Mesenchymal stem cell (in vitro differentiated cells and primary cell): Measurements from ENCODE around the gene INTS2.
A peak's percentile ranks its signal among the peaks of the same experiment; 100 is the strongest.

Experiments used
- DNase-seq: peaks from one replicate; pipeline ENCODE4 v3.0.0-alpha.2; 2013
- H2AFZ ChIP-seq: one replicate; pipeline ENCODE4 v1.6.1; 2013; ENCODE audit warnings: low read depth, mild to moderate bottlenecking, control low read depth, inconsistent platforms, low read length, moderate library complexity
- H2AK5ac ChIP-seq: 2 replicates; pipeline ENCODE4 v1.6.1; 2013; ENCODE audit warnings: low read length, moderate library complexity, mild to moderate bottlenecking, inconsistent platforms; ENCODE audit not compliant: severe bottlenecking
- H2BK120ac ChIP-seq: one replicate; pipeline ENCODE4 v1.6.1; 2013; ENCODE audit warnings: low read depth, mild to moderate bottlenecking, inconsistent platforms, low read length, moderate library complexity
- H2BK12ac ChIP-seq, 2 experiments: one replicate each; pipeline ENCODE4 v1.6.1; 2013; ENCODE audit warnings: inconsistent platforms in 2 of 2, low read length in 2 of 2, mild to moderate bottlenecking in 2 of 2, moderate library complexity in 2 of 2, control low read depth in 1 of 2
- H2BK15ac ChIP-seq: one replicate; pipeline ENCODE4 v1.6.1; 2013; ENCODE audit warnings: mild to moderate bottlenecking, low read depth, inconsistent platforms; ENCODE audit not compliant: poor library complexity, severe bottlenecking
- H2BK5ac ChIP-seq: 2 replicates; pipeline ENCODE4 v1.6.1; 2013; ENCODE audit warnings: low read depth, mild to moderate bottlenecking, low read length, control low read depth, inconsistent platforms; ENCODE audit not compliant: poor library complexity, severe bottlenecking
- H3K14ac ChIP-seq, 2 experiments: one replicate each; pipeline ENCODE4 v1.6.1; 2013; ENCODE audit warnings: inconsistent platforms in 2 of 2, low read length in 2 of 2, control low read depth in 1 of 2, mild to moderate bottlenecking in 1 of 2, moderate library complexity in 1 of 2
- H3K18ac ChIP-seq, 2 experiments: one replicate each; pipeline ENCODE4 v1.6.1; 2013; ENCODE audit warnings: inconsistent platforms in 2 of 2, low read length in 2 of 2, control low read depth in 1 of 2, low read depth in 1 of 2, mild to moderate bottlenecking in 1 of 2
- H3K23ac ChIP-seq, 2 experiments: one replicate each; pipeline ENCODE4 v1.6.1; 2013; ENCODE audit warnings: inconsistent platforms in 2 of 2, low read length in 2 of 2, mild to moderate bottlenecking in 2 of 2, moderate library complexity in 2 of 2, control low read depth in 1 of 2
- H3K27ac ChIP-seq: 2 replicates; pipeline ENCODE4 v1.5.1; 2013; ENCODE audit warnings: mild to moderate bottlenecking, moderate library complexity, low read length, control low read depth, inconsistent platforms; ENCODE audit not compliant: poor library complexity, severe bottlenecking
- H3K27me3 ChIP-seq, 2 experiments: 2 replicates each; pipeline versions ENCODE4 v1.6.1 to v1.7.0; 2013; ENCODE audit warnings: low read length in 2 of 2, mild to moderate bottlenecking in 2 of 2, moderate library complexity in 2 of 2, control low read depth in 1 of 2, inconsistent platforms in 1 of 2; ENCODE audit not compliant: control insufficient read depth in 1 of 2, insufficient read depth in 1 of 2
- H3K36me3 ChIP-seq, 2 experiments: 2 replicates each; pipeline versions ENCODE4 v1.6.1 to v1.7.0; 2013; ENCODE audit warnings: low read length in 2 of 2, control low read depth in 1 of 2, inconsistent platforms in 1 of 2, low read depth in 1 of 2, mild to moderate bottlenecking in 1 of 2; ENCODE audit not compliant: insufficient read depth in 2 of 2, control insufficient read depth in 1 of 2
- H3K4ac ChIP-seq, 2 experiments: one replicate each; pipeline ENCODE4 v1.6.1; 2013; ENCODE audit warnings: inconsistent platforms in 2 of 2, low read length in 2 of 2, mild to moderate bottlenecking in 2 of 2, moderate library complexity in 2 of 2, control low read depth in 1 of 2, low read depth in 1 of 2
- H3K4me1 ChIP-seq: 2 replicates; pipeline ENCODE4 v1.6.1; 2013; ENCODE audit warnings: low read depth, low read length, control low read depth; ENCODE audit not compliant: control insufficient read depth, insufficient read depth
- H3K4me2 ChIP-seq: 2 replicates; pipeline ENCODE4 v1.6.1; 2013; ENCODE audit warnings: low read length, mild to moderate bottlenecking, inconsistent platforms; ENCODE audit not compliant: poor library complexity, severe bottlenecking
- H3K4me3 ChIP-seq, 2 experiments: 2 replicates each; pipeline versions ENCODE4 v1.5.1 to v1.7.0; 2013; ENCODE audit warnings: low read length in 2 of 2, mild to moderate bottlenecking in 2 of 2, control low read depth in 1 of 2, low read depth in 1 of 2; ENCODE audit not compliant: insufficient read depth in 1 of 2
- H3K79me1 ChIP-seq: replicated peaks from 2 replicates; pipeline ENCODE4 v1.6.1; 2013; ENCODE audit warnings: mild to moderate bottlenecking, control low read depth, low read length, inconsistent platforms; ENCODE audit not compliant: poor library complexity, severe bottlenecking
- H3K9ac ChIP-seq: 2 replicates; pipeline ENCODE4 v1.7.0; 2013; ENCODE audit warnings: mild to moderate bottlenecking, low read length, moderate library complexity
- H3K9me3 ChIP-seq: 2 replicates; pipeline ENCODE4 v1.7.0; 2013; ENCODE audit warnings: mild to moderate bottlenecking, low read length; ENCODE audit not compliant: control insufficient read depth
- H4K8ac ChIP-seq: one replicate; pipeline ENCODE4 v1.6.1; 2013; ENCODE audit warnings: inconsistent platforms, mild to moderate bottlenecking, low read length, moderate library complexity
- H4K91ac ChIP-seq: one replicate; pipeline ENCODE4 v1.6.1; 2013; ENCODE audit warnings: mild to moderate bottlenecking, low read length, inconsistent platforms
- WGBS: methylation state at CpG from one replicate; pipeline ENCODE4 v1.1.7; 2013; ENCODE audit warnings: mixed read lengths; 5-methylcytosine and 5-hydroxymethylcytosine counted together

The INTS2 gene

GRCh38 chr17:61867033-61867432 is 60.7 kb downstream of the INTS2 start:
- Histone ChIP-seq H2BK15ac (no peak overlapping the region), H3K4ac (no peak overlapping the region), H3K27me3 (no peaks in the 10 kb centered on the region), H3K4me3 (no peak overlapping the region), H3K4me2 (no peak overlapping the region), H2AK5ac (no peak overlapping the region), H2BK120ac (no peak overlapping the region), H2BK12ac (no peak overlapping the region), H3K79me1 (no peaks in the 10 kb centered on the region), H3K14ac (no peak overlapping the region), H3K27ac (no peak overlapping the region), H3K9me3 (no peaks in the 10 kb centered on the region), H4K8ac (no peak overlapping the region), H4K91ac (no peak overlapping the region), H3K4me1 (no peaks in the 10 kb centered on the region), H3K9ac (no peak overlapping the region), H2BK5ac (no peak overlapping the region), H3K23ac (no peak overlapping the region), H3K36me3 (peaks cover 7 to 45% of the 10 kb centered on the region in 2 experiments), H2AFZ (no peak overlapping the region), H3K18ac (no peak overlapping the region)
- no peak for DNase-seq

- no peak overlapping the region for H4K8ac ChIP-seq
- peaks cover 4 to 15% of the 10 kb centered on the region in 2 experiments for H3K36me3 ChIP-seq
- peaks cover 5% of the 10 kb centered on the region for H3K79me1 ChIP-seq
- no peak overlapping the region for H3K23ac ChIP-seq
- H3K27me3 ChIP-seq: no peaks in the 10 kb centered on the region
- no peak overlapping the region for H2BK120ac ChIP-seq
- H3K9me3 ChIP-seq: no peaks in the 10 kb centered on the region
- H2BK12ac ChIP-seq: no peak overlapping the region
- H4K91ac ChIP-seq: no peak overlapping the region
- WGBS: 11% methylated on average over 8 of the region's 8 CpGs
- peak overlapping the region; percentile 78 for H3K27ac ChIP-seq
- H3K18ac ChIP-seq: no peak overlapping the region
- peak overlapping the region; percentile 26 to 93 for H3K4me3 ChIP-seq
- no peak overlapping the region for H2AK5ac ChIP-seq
- H3K9ac ChIP-seq: peak overlapping the region; percentile 92
- peak overlapping the region; percentile 91 for H3K4me2 ChIP-seq
- DNase-seq: no peak
- H2BK15ac ChIP-seq: no peak overlapping the region
- H3K4ac ChIP-seq: peak overlapping the region in 1 of 2 experiments; percentile 50
- peaks cover 3% of the 10 kb centered on the region for H3K4me1 ChIP-seq
- no peak overlapping the region for H2BK5ac ChIP-seq
- H3K14ac ChIP-seq: no peak overlapping the region
- peak overlapping the region; percentile 64 for H2AFZ ChIP-seq
Measured at GRCh38 chr17:61863801-61864126, 64.0 kb downstream of the INTS2 start.

- Histone ChIP-seq H3K27ac (peak within 1 kb of the TSS; percentile 78), H3K9me3 (no peaks in the 10 kb centered on the region), H4K91ac (no peak within 1 kb of the TSS), H3K4me3 (peak within 1 kb of the TSS; percentile 81 to 93), H3K4me2 (peak within 1 kb of the TSS; percentile 91), H3K14ac (no peak within 1 kb of the TSS), H2BK5ac (no peak within 1 kb of the TSS), H2AK5ac (no peak within 1 kb of the TSS), H3K36me3 (peaks cover 4 to 11% of the 10 kb centered on the region in 2 experiments), H2AFZ (peak within 1 kb of the TSS; percentile 91), H4K8ac (peak within 1 kb of the TSS; percentile 84), H3K27me3 (no peaks in the 10 kb centered on the region), H3K9ac (peak within 1 kb of the TSS; percentile 92), H3K4me1 (peaks cover 3% of the 10 kb centered on the region), H3K79me1 (peaks cover 5% of the 10 kb centered on the region), H2BK12ac (no peak within 1 kb of the TSS), H2BK120ac (no peak within 1 kb of the TSS), H3K23ac (no peak within 1 kb of the TSS), H3K18ac (peak within 1 kb of the TSS in 1 of 2 experiments; percentile 2), H2BK15ac (no peak within 1 kb of the TSS), H3K4ac (peak within 1 kb of the TSS in 1 of 2 experiments; percentile 50)
- peak; percentile 96 for DNase-seq
- WGBS: under 1% methylated on average over 43 of the region's 43 CpGs
Measured at GRCh38 chr17:61862975-61863800, 64.6 kb downstream of the INTS2 start, which contains the start of gene BRIP1. BRIP1 (minus strand) TSS chr17:61863528; CDS start chr17:61861539, 1,989 bp downstream.

- Histone ChIP-seq H2AFZ (no peak overlapping the region), H3K4me3 (peak overlapping the region in 1 of 2 experiments; percentile 93), H3K4ac (no peak overlapping the region), H3K23ac (no peak overlapping the region), H2BK12ac (no peak overlapping the region), H4K8ac (no peak overlapping the region), H3K79me1 (peaks cover 6% of the 10 kb centered on the region), H3K9ac (peak overlapping the region; percentile 92), H2BK5ac (no peak overlapping the region), H2AK5ac (peak overlapping the region; percentile 84), H3K14ac (no peak overlapping the region), H2BK15ac (no peak overlapping the region), H4K91ac (no peak overlapping the region), H3K9me3 (no peaks in the 10 kb centered on the region), H2BK120ac (no peak overlapping the region), H3K4me2 (no peak overlapping the region), H3K36me3 (peaks cover 4% of the 10 kb centered on the region in 2 experiments), H3K4me1 (peaks cover 3% of the 10 kb centered on the region), H3K27me3 (no peaks in the 10 kb centered on the region), H3K18ac (no peak overlapping the region), H3K27ac (peak overlapping the region; percentile 78)
- no CpG with 5 or more reads among the region's 1 CpG for WGBS
- peak; percentile 12 for DNase-seq
Measured at GRCh38 chr17:61862105-61862574, 65.6 kb downstream of the INTS2 start.
